Measurements from ENCODE around the gene SYNM. TPM values are rescaled to one million over a fixed set of nuclear protein-coding genes. Genes with fewer than 3 reads are reported as not detected.

The SYNM gene
- total and polyA plus RNA-seq, 8 donors: 4.0 to 469 (median 146) TPM

GRCh38 chr15:99145778-99146177 is 40.9 kb downstream of the SYNM start:
- Histone ChIP-seq H3K4me3 (no peak overlapping the region), H3K4me1 (peaks cover 0 to 61% (median 17%) of the 10 kb centered on the region in 4 donors), H3K27ac (peak overlapping the region in 3 of 5 donors; percentile 54 to 96 (median 69)), H3K9me3 (no peaks in the 10 kb centered on the region), H3K27me3 (no peaks in the 10 kb centered on the region), H3K36me3 (peaks cover 0 to 32% (median 24%) of the 10 kb centered on the region in 4 donors)
- WGBS, 5 donors: 71 to 90% (median 83%) methylated on average over 6 of the region's 6 CpGs
- TF ChIP-seq POLR2AphosphoS5 (IDR thresholded peaks at IDR 0.05): no peak
- TF ChIP-seq EP300 (IDR thresholded peaks at IDR 0.05): no peak
- TF ChIP-seq CTCF (IDR thresholded peaks at IDR 0.05): no peak
- TF ChIP-seq POLR2A (IDR thresholded peaks at IDR 0.05): no peak
- no peak for DNase-seq
- intact Hi-C loops (cut with DNase I; ENCODE audit: low total_unique reads): no loop called here

GRCh38 chr15:99146661-99147060 is 41.8 kb downstream of the SYNM start:
- peaks cover 0 to 39% (median 27%) of the 10 kb centered on the region in 4 donors for H3K36me3 ChIP-seq
- H3K9me3 ChIP-seq: no peaks in the 10 kb centered on the region
- H3K27me3 ChIP-seq: no peaks in the 10 kb centered on the region
- H3K4me3 ChIP-seq: no peak overlapping the region
- TF ChIP-seq POLR2AphosphoS5 (IDR thresholded peaks at IDR 0.05) (no peak), CTCF (IDR thresholded peaks at IDR 0.05) (no peak), POLR2A (IDR thresholded peaks at IDR 0.05) (no peak), EP300 (IDR thresholded peaks at IDR 0.05) (no peak)
- WGBS, 5 donors: 93 to 100% (median 98%) methylated on average over 5 of the region's 5 CpGs
- no peak for DNase-seq
- H3K27ac ChIP-seq: peak overlapping the region in 3 of 5 donors; percentile 54 to 96 (median 69)
- intact Hi-C loops (cut with DNase I; ENCODE audit: low total_unique reads): no loop called here
- peaks cover 0 to 60% (median 17%) of the 10 kb centered on the region in 4 donors for H3K4me1 ChIP-seq

- Histone ChIP-seq H3K27ac (peak overlapping the region in 2 of 5 donors; percentile 41 to 96), H3K9me3 (no peaks in the 10 kb centered on the region), H3K4me3 (no peak overlapping the region), H3K36me3 (peaks cover 0 to 39% (median 29%) of the 10 kb centered on the region in 4 donors), H3K4me1 (peaks cover 0 to 38% (median 11%) of the 10 kb centered on the region in 4 donors), H3K27me3 (no peaks in the 10 kb centered on the region)
- TF ChIP-seq POLR2AphosphoS5 (IDR thresholded peaks at IDR 0.05): peak in 1 of 3 donors; percentile 36
- TF ChIP-seq EP300 (IDR thresholded peaks at IDR 0.05): no peak
- TF ChIP-seq CTCF (IDR thresholded peaks at IDR 0.05): no peak
- TF ChIP-seq POLR2A (IDR thresholded peaks at IDR 0.05): no peak
- DNase-seq: peak in 1 of 2 donors; percentile 31
- intact Hi-C loops (cut with DNase I; ENCODE audit: low total_unique reads): no loop called here
- WGBS, 5 donors: 62 to 87% (median 83%) methylated on average over 6 to 7 of the region's 7 CpGs
Observed at GRCh38 chr15:99148851-99149276, 44.0 kb downstream of the SYNM start.

- WGBS, 5 donors: 96 to 100% (median 98%) methylated on average over 4 of the region's 4 CpGs
- Histone ChIP-seq H3K4me1 (peaks cover 0 to 38% (median 11%) of the 10 kb centered on the region in 4 donors), H3K27me3 (no peaks in the 10 kb centered on the region), H3K4me3 (no peak overlapping the region), H3K27ac (peak overlapping the region in 1 of 5 donors; percentile 96), H3K9me3 (no peaks in the 10 kb centered on the region), H3K36me3 (peaks cover 0 to 39% (median 29%) of the 10 kb centered on the region in 4 donors)
- intact Hi-C loops (cut with DNase I; ENCODE audit: low total_unique reads): no loop called here
- no peak for DNase-seq
- no peak for TF ChIP-seq POLR2A (IDR thresholded peaks at IDR 0.05)
- TF ChIP-seq EP300 (IDR thresholded peaks at IDR 0.05): no peak
- no peak for TF ChIP-seq CTCF (IDR thresholded peaks at IDR 0.05)
- TF ChIP-seq POLR2AphosphoS5 (IDR thresholded peaks at IDR 0.05): no peak
Observed at GRCh38 chr15:99149366-99149765, 44.5 kb downstream of the SYNM start.
